Testis (tissue), 3 donors: ENCODE data around the gene CAB39. TPM values are rescaled to one million over a fixed set of nuclear protein-coding genes. Genes with fewer than 3 reads are reported as not detected.

Experiments
- DNase-seq: peaks from one replicate; pipeline ENCODE4 v3.0.0-alpha.2; 2019
- H3K27ac ChIP-seq, 2 donors: fragments of 200-600 bp; sonication (generic); one replicate each; pipeline ENCODE4 v1.5.1; 2019
- H3K27me3 ChIP-seq: fragments of 200-600 bp; sonication (generic); one replicate; pipeline ENCODE4 v1.5.1; 2019
- H3K36me3 ChIP-seq: fragments of 200-600 bp; sonication (generic); one replicate; pipeline ENCODE4 v1.5.1; 2017; ENCODE audit warnings: low read depth; ENCODE audit errors: missing control alignments
- H3K4me1 ChIP-seq: fragments of 200-600 bp; sonication (generic); one replicate; pipeline ENCODE4 v1.5.1; 2019
- H3K4me3 ChIP-seq, 2 donors: fragments of 200-600 bp; sonication (generic); one replicate each; pipeline ENCODE4 v1.5.1; 2017 to 2019
- H3K9me3 ChIP-seq: fragments of 200-600 bp; sonication (generic); one replicate; pipeline ENCODE4 v1.5.1; 2017
- CTCF ChIP-seq, 3 experiments: fragments of 450-650 bp in 2 of 3; fragments of 200-600 bp in 1 of 3; sonication (generic) in 1 of 3; IDR thresholded peaks; one replicate each; pipeline ENCODE4 v1.5.1; 2016 to 2019; ENCODE audit warnings: antibody characterized with exemption in 3 of 3, mild to moderate bottlenecking in 2 of 3, moderate library complexity in 1 of 3
- POLR2A ChIP-seq: fragments of 450-650 bp; IDR thresholded peaks from one replicate; pipeline ENCODE4 v1.6.1; 2017; ENCODE audit warnings: antibody characterized with exemption, mild to moderate bottlenecking, moderate library complexity
- WGBS, 2 donors: methylation state at CpG; one replicate each; pipeline ENCODE4 v1.1.5; 2018; 5-methylcytosine and 5-hydroxymethylcytosine counted together
- intact Hi-C: fragments of 100-400 bp; cut with DNase I; formaldehyde crosslinking; loops from one replicate; pipeline ENCODE4 v1.15.1; 2023; ENCODE audit warnings: low total_unique reads
- polyA plus RNA-seq: library from polyadenylated mRNA; stranded (reverse); fragments of 350-450 nt; fragmentation: Illumina TruSeq; extraction: RNeasy Lipid Tissue Mini Kit (QIAGEN cat#74804); gene quantifications from one replicate; pipeline ENCODE4 v1.2.3, GENCODE V29; 2014; ENCODE audit warnings: low read depth, low replicate concordance; ENCODE audit not compliant: insufficient read depth
- total RNA-seq, 2 donors: library from RNA; depleted of rRNA; stranded (reverse); fragments of >200 nt; gene quantifications; one replicate each; pipeline ENCODE4 v1.2.3, GENCODE V29; 2016

Gene CAB39
- total and polyA plus RNA-seq, 3 donors from 2014 or later: 76.1 to 82.2 (median 76.8) TPM

- intact Hi-C loops: no loop called here
- H3K27me3 ChIP-seq: no peaks in the 10 kb centered on the region
- H3K9me3 ChIP-seq: no peaks in the 10 kb centered on the region
- TF ChIP-seq CTCF (IDR thresholded peaks at IDR 0.05) (no peak), POLR2A (no peak)
- peaks cover 9% of the 10 kb centered on the region for H3K4me1 ChIP-seq
- no peak for DNase-seq
- WGBS, 2 donors: 50 to 56% methylated on average over 11 to 13 of the region's 13 CpGs
- H3K4me3 ChIP-seq: no peak overlapping the region
- no peaks in the 10 kb centered on the region for H3K36me3 ChIP-seq
- no peak overlapping the region for H3K27ac ChIP-seq
Observed at GRCh38 chr2:230861552-230862255, 149.1 kb downstream of the CAB39 start.

- TF ChIP-seq POLR2A (no peak), CTCF (IDR thresholded peaks at IDR 0.05) (no peak)
- WGBS, 2 donors: 93% methylated on average over 5 of the region's 5 CpGs
- intact Hi-C loops: no loop called here
Observed at GRCh38 chr2:230862292-230862691, 149.7 kb downstream of the CAB39 start.

GRCh38 chr2:230863031-230863430, 150.4 kb downstream of the CAB39 start:
- TF ChIP-seq CTCF (IDR thresholded peaks at IDR 0.05) (no peak), POLR2A (no peak)
- Histone ChIP-seq H3K27ac (no peak overlapping the region), H3K27me3 (no peaks in the 10 kb centered on the region), H3K9me3 (no peaks in the 10 kb centered on the region), H3K36me3 (no peaks in the 10 kb centered on the region), H3K4me1 (peaks cover 21% of the 10 kb centered on the region), H3K4me3 (no peak overlapping the region)
- no peak for DNase-seq
- intact Hi-C loops: no loop called here
- 71 to 80% methylated on average over 5 to 8 of the region's 8 CpGs for WGBS, 2 donors

More at GRCh38 chr2:230862292-230862691, 149.7 kb downstream of the CAB39 start:
- H3K4me1 ChIP-seq: peaks cover 15% of the 10 kb centered on the region
- no peaks in the 10 kb centered on the region for H3K36me3 ChIP-seq
- no peak overlapping the region for H3K4me3 ChIP-seq
- no peaks in the 10 kb centered on the region for H3K27me3 ChIP-seq
- no peaks in the 10 kb centered on the region for H3K9me3 ChIP-seq
- no peak for DNase-seq
- no peak overlapping the region for H3K27ac ChIP-seq

GRCh38 chr2:230863442-230864121, 150.9 kb downstream of the CAB39 start:
- no peaks in the 10 kb centered on the region for H3K27me3 ChIP-seq
- no peak overlapping the region for H3K27ac ChIP-seq
- peaks cover 21% of the 10 kb centered on the region for H3K4me1 ChIP-seq
- TF ChIP-seq POLR2A (no peak), CTCF (IDR thresholded peaks at IDR 0.05) (no peak)
- intact Hi-C loops: no loop called here
- H3K4me3 ChIP-seq: no peak overlapping the region
- H3K9me3 ChIP-seq: no peaks in the 10 kb centered on the region
- H3K36me3 ChIP-seq: no peaks in the 10 kb centered on the region
- DNase-seq: no peak
- WGBS, 2 donors: 51 to 69% methylated on average over 11 to 13 of the region's 13 CpGs
